IMR-90 (cell line): Measurements from ENCODE around the gene DSP. TPM values are rescaled to one million over a fixed set of nuclear protein-coding genes. Genes with fewer than 3 reads are reported as not detected.

Source experiments
- ATAC-seq: fragments of 200-7000 bp; cut with Tn5 transposase; 2 replicates; pipeline ENCODE4 v1.9.1; 2020; ENCODE audit warnings: low read depth, mild to moderate bottlenecking, moderate library complexity
- BruUV-seq: library from RNA; stranded (reverse); fragments of 400-500 nt; replicated peaks from 2 replicates; lab custom pipeline; 2021; lab: Mats Ljungman, UMichigan
- CTCF ChIA-PET: fragments of 300-600 bp; formaldehyde crosslinking; extraction: SDS; loops from one replicate; lab custom pipeline; 2021; ENCODE audit warnings: antibody characterized with exemption; lab: Yijun Ruan, JAX
- POLR2A ChIA-PET: fragments of 300-600 bp; sonication (Branson Sonifier 250); formaldehyde crosslinking; loops from one replicate; lab custom pipeline; 2022; ENCODE audit warnings: antibody characterized with exemption; ENCODE audit not compliant: unreplicated experiment; lab: Charles Lee
- DNase-seq: peaks from one replicate; pipeline ENCODE4 v3.0.0; 2013
- H2AFZ ChIP-seq: replicated peaks from 2 replicates; pipeline ENCODE3; 2013; ENCODE audit warnings: low read length, mild to moderate bottlenecking; ENCODE audit not compliant: poor library complexity
- H2AK5ac ChIP-seq: 2 replicates; pipeline ENCODE4 v1.6.1; 2013; ENCODE audit warnings: low read depth, low read length, inconsistent platforms
- H2AK9ac ChIP-seq: replicated peaks from 2 replicates; pipeline ENCODE3; 2013; ENCODE audit warnings: mild to moderate bottlenecking, low read depth, low read length, moderate library complexity; ENCODE audit not compliant: poor library complexity
- H2BK120ac ChIP-seq: 2 replicates; pipeline ENCODE4 v1.6.1; 2013; ENCODE audit warnings: low read depth, low read length, inconsistent platforms
- H2BK15ac ChIP-seq: 3 replicates; pipeline ENCODE4 v1.6.1; 2013; ENCODE audit warnings: low read depth, low read length, inconsistent platforms
- H2BK20ac ChIP-seq: 2 replicates; pipeline ENCODE4 v1.6.1; 2013; ENCODE audit warnings: low read depth, mild to moderate bottlenecking, inconsistent platforms, low read length, moderate library complexity
- H2BK5ac ChIP-seq: 2 replicates; pipeline ENCODE4 v1.6.1; 2013; ENCODE audit warnings: mild to moderate bottlenecking, low read depth, low read length, inconsistent platforms; ENCODE audit not compliant: poor library complexity, severe bottlenecking
- H3K14ac ChIP-seq: replicated peaks from 2 replicates; pipeline ENCODE4 v1.6.1; 2013; ENCODE audit warnings: low read depth, low read length, inconsistent platforms
- H3K18ac ChIP-seq: 2 replicates; pipeline ENCODE4 v1.6.1; 2013; ENCODE audit warnings: low read depth, low read length, control low read depth
- H3K23ac ChIP-seq: 2 replicates; pipeline ENCODE4 v1.6.1; 2013; ENCODE audit warnings: low read depth, low read length, inconsistent platforms
- H3K27ac ChIP-seq: 2 replicates; pipeline ENCODE4 v1.5.1; 2013; ENCODE audit warnings: mild to moderate bottlenecking, control low read depth, low read length; ENCODE audit not compliant: insufficient read depth
- H3K27me3 ChIP-seq: 2 replicates; pipeline ENCODE4 v1.6.1; 2013; ENCODE audit warnings: low read length; ENCODE audit not compliant: control insufficient read depth, insufficient read depth
- H3K36me3 ChIP-seq: 2 replicates; pipeline ENCODE4 v1.6.1; 2013; ENCODE audit warnings: low read length, mixed read lengths; ENCODE audit not compliant: control insufficient read depth, insufficient read depth
- H3K4ac ChIP-seq: 2 replicates; pipeline ENCODE4 v1.6.1; 2013; ENCODE audit warnings: low read depth, low read length, inconsistent platforms
- H3K4me1 ChIP-seq: 2 replicates; pipeline ENCODE4 v1.6.1; 2013; ENCODE audit warnings: low read length, mixed read lengths; ENCODE audit not compliant: control insufficient read depth, insufficient read depth
- H3K4me2 ChIP-seq: 2 replicates; pipeline ENCODE4 v1.6.1; 2013; ENCODE audit warnings: low read depth, mild to moderate bottlenecking, control low read depth, low read length, moderate library complexity
- H3K4me3 ChIP-seq: 2 replicates; pipeline ENCODE4 v1.5.1; 2013; ENCODE audit warnings: low read depth, mild to moderate bottlenecking, control low read depth, low read length, moderate library complexity; ENCODE audit not compliant: insufficient read depth
- H3K56ac ChIP-seq: 2 replicates; pipeline ENCODE4 v1.6.1; 2013; ENCODE audit warnings: low read length, inconsistent platforms; ENCODE audit not compliant: insufficient read depth; ENCODE audit errors: extremely low read depth
- H3K79me1 ChIP-seq, 2 experiments: 2 replicates each; pipeline ENCODE4 v1.6.1; 2013; ENCODE audit warnings: low read length in 2 of 2, inconsistent platforms in 1 of 2, low read depth in 1 of 2
- H3K9ac ChIP-seq: 2 replicates; pipeline ENCODE4 v1.6.1; 2013; ENCODE audit warnings: low read depth, low read length, control low read depth
- H3K9me1 ChIP-seq: 2 replicates; pipeline ENCODE4 v1.6.1; 2013; ENCODE audit warnings: low read length, inconsistent platforms; ENCODE audit not compliant: insufficient read depth
- H3K9me3 ChIP-seq: 2 replicates; pipeline ENCODE4 v1.6.1; 2013; ENCODE audit warnings: low read length; ENCODE audit not compliant: control insufficient read depth, insufficient read depth
- H4K20me1 ChIP-seq: 2 replicates; pipeline ENCODE4 v1.6.1; 2013; ENCODE audit warnings: low read length, inconsistent platforms; ENCODE audit not compliant: insufficient read depth
- H4K5ac ChIP-seq: 2 replicates; pipeline ENCODE4 v1.6.1; 2013; ENCODE audit warnings: mild to moderate bottlenecking, low read depth, low read length, control low read depth
- H4K8ac ChIP-seq, 2 experiments: 2 replicates each; pipeline ENCODE4 v1.6.1; 2013; ENCODE audit warnings: low read depth in 2 of 2, low read length in 2 of 2, control low read depth in 1 of 2, inconsistent platforms in 1 of 2
- H4K91ac ChIP-seq: 2 replicates; pipeline ENCODE4 v1.6.1; 2013; ENCODE audit warnings: low read depth, low read length, inconsistent platforms; ENCODE audit not compliant: insufficient read depth
- BHLHE40 ChIP-seq: fragments of 150-350 bp; IDR thresholded peaks from 2 replicates; pipeline ENCODE4 v1.6.1; 2016; ENCODE audit warnings: mild to moderate bottlenecking, low read depth, low read length
- CEBPB ChIP-seq: IDR thresholded peaks from 2 replicates; pipeline ENCODE4 v1.6.1; 2012; ENCODE audit warnings: low read depth, low read length, improper control_type of control experiment
- CHD1 ChIP-seq: IDR thresholded peaks from 2 replicates; pipeline ENCODE4 v1.6.1; 2012; ENCODE audit warnings: low read depth, low read length, improper control_type of control experiment
- ELK1 ChIP-seq: fragments of 150-350 bp; IDR thresholded peaks from 2 replicates; pipeline ENCODE4 v1.6.1; 2016; ENCODE audit warnings: low read depth, mild to moderate bottlenecking, low read length, moderate library complexity, borderline replicate concordance
- FOS ChIP-seq: fragments of 150-350 bp; IDR thresholded peaks from 2 replicates; pipeline ENCODE4 v1.6.1; 2016; ENCODE audit warnings: low read depth, low read length
- MAZ ChIP-seq: IDR thresholded peaks from 2 replicates; pipeline ENCODE4 v1.6.1; 2012; ENCODE audit warnings: low read depth, mild to moderate bottlenecking, low read length, improper control_type of control experiment, moderate library complexity, borderline replicate concordance
- MXI1 ChIP-seq: IDR thresholded peaks from 2 replicates; pipeline ENCODE4 v1.6.1; 2012; ENCODE audit warnings: low read depth, mild to moderate bottlenecking, low read length, moderate library complexity, borderline replicate concordance
- NFE2L2 ChIP-seq: fragments of 150-350 bp; IDR thresholded peaks from 2 replicates; pipeline ENCODE4 v1.6.1; 2016; ENCODE audit warnings: low read depth, mild to moderate bottlenecking, low read length
- POLR2A ChIP-seq: IDR thresholded peaks from 2 replicates; pipeline ENCODE4 v1.6.1; 2012; ENCODE audit warnings: mild to moderate bottlenecking, low read depth, low read length
- RAD21 ChIP-seq: IDR thresholded peaks from 2 replicates; pipeline ENCODE4 v1.6.1; 2012; ENCODE audit warnings: low read length, improper control_type of control experiment
- RFX5 ChIP-seq: IDR thresholded peaks from 2 replicates; pipeline ENCODE4 v1.8.0; 2012; ENCODE audit warnings: low read depth, mild to moderate bottlenecking, low read length, moderate library complexity
- SMC3 ChIP-seq: fragments of 150-350 bp; IDR thresholded peaks from 2 replicates; pipeline ENCODE4 v1.6.1; 2016; ENCODE audit warnings: low read depth, mild to moderate bottlenecking, antibody characterized with exemption, low read length, moderate library complexity
- USF2 ChIP-seq: fragments of 150-350 bp; IDR thresholded peaks from 2 replicates; pipeline ENCODE4 v1.6.1; 2017; ENCODE audit warnings: mild to moderate bottlenecking, antibody characterized with exemption, low read length, low read depth
- WGBS, 2 experiments: methylation state at CpG; one replicate each; pipeline versions ENCODE4 v1.1.5 to v1.1.7; 2013; ENCODE audit warnings: missing lambda C conversion rate in 2 of 2; ENCODE audit not compliant: insufficient read length in 1 of 2; ENCODE audit errors: extremely low coverage in 2 of 2; 5-methylcytosine and 5-hydroxymethylcytosine counted together
- dilution Hi-C: fragments of 300-500 bp; cut with HindIII; formaldehyde crosslinking; loops from one replicate; pipeline ENCODE4 v1.14.3; 2018; ENCODE audit warnings: low sequenced_read_pairs; ENCODE audit not compliant: unreplicated experiment
- in situ Hi-C: fragments of 300-500 bp; cut with MboI; formaldehyde crosslinking; loops from 3 replicates; pipeline ENCODE4 v1.14.3; 2019; ENCODE audit warnings: low sequenced_read_pairs, inconsistent platforms, mixed read lengths
- intact Hi-C: fragments of 100-400 bp; cut with micrococcal nuclease; formaldehyde crosslinking; loops from 2 replicates; pipeline ENCODE4 v1.10.0; 2022
- polyA plus RNA-seq, 3 experiments: library from polyadenylated mRNA; depleted of rRNA; stranded (reverse); fragments of >200 nt; gene quantifications; 2 replicates each; pipeline ENCODE4 v1.2.3, GENCODE V29; 2012; ENCODE audit warnings: low replicate concordance in 1 of 3
- total RNA-seq: library from RNA; depleted of rRNA; stranded (reverse); fragments of >200 nt; gene quantifications from 2 replicates; pipeline ENCODE4 v1.2.3, GENCODE V29; 2012

DSP gene
- total and polyA plus RNA-seq, 2 of the 4 experiments (the other 2 are of a cell fraction) = 7.1 to 20.1 TPM

- H3K79me1 ChIP-seq = 0 out of 4 replicates have a peak, but pooled peaks cover 3 to 7% of the 10 kb centered on the region in 2 experiments
- no TSS peak for BruUV-seq
These were observed 17.7 kb downstream of the DSP start for GRCh38 chr6:7559196-7559595.

More at GRCh38 chr6:7559196-7559595, 17.7 kb downstream of the DSP start:
- ChIA-PET CTCF (interaction anchor here (0.6 kb wide), 1 partner anchor 79 kb away, joined by 3 read pairs; no protein-coding TSS in a partner anchor), POLR2A (no interaction called here)
- Histone ChIP-seq H2BK15ac (no peak overlapping the region), H3K9ac (no peak overlapping the region), H3K36me3 (peaks cover 4% of the 10 kb centered on the region; the same call in 1 of the 2 replicates), H3K4me3 (no peak overlapping the region), H2BK5ac (no peak overlapping the region), H3K27ac (no peak overlapping the region), H3K56ac (no peak overlapping the region), H2BK20ac (no peak overlapping the region), H3K14ac (no peak overlapping the region), H3K9me1 (peaks cover 6% of the 10 kb centered on the region; the same call in 1 of the 2 replicates), H3K4me2 (no peak overlapping the region), H2AK5ac (no peak overlapping the region), H4K8ac (no peak overlapping the region), H3K18ac (no peak overlapping the region), H3K4ac (no peak overlapping the region), H2BK120ac (no peak overlapping the region), H2AK9ac (no peak overlapping the region), H4K20me1 (no peaks in the 10 kb centered on the region), H2AFZ (no peak overlapping the region), H3K4me1 (no peaks in the 10 kb centered on the region), H3K9me3 (no peaks in the 10 kb centered on the region), H3K23ac (no peak overlapping the region), H3K27me3 (no peaks in the 10 kb centered on the region; the same call in 1 of the 2 replicates), H4K5ac (no peak overlapping the region), H4K91ac (no peak overlapping the region)
- TF ChIP-seq RAD21 (no peak), CEBPB (no peak), USF2 (no peak), NFE2L2 (no peak), SMC3 (no peak), MXI1 (no peak), POLR2A (no peak), ELK1 (no peak), FOS (no peak), CHD1 (no peak), RFX5 (no peak), BHLHE40 (no peak), MAZ (no peak)
- in situ Hi-C loops = no loop called here
- dilution Hi-C loops = no loop called here
- DNase-seq = no peak
- no CpG with 5 or more reads among the region's 6 CpGs for WGBS, 2 experiments
- ATAC-seq = no peak
- intact Hi-C loops = no loop called here
